Ishikawa (cell line): Measurements from ENCODE around the gene FHL2.

Experiments used
- CEBPB ChIP-seq: IDR thresholded peaks from 2 replicates; pipeline ENCODE4 v1.6.1; 2012
- CREB1 ChIP-seq: IDR thresholded peaks from 2 replicates; pipeline ENCODE4 v1.6.1; 2012; ENCODE audit warnings: low read depth
- EGR1 ChIP-seq: IDR thresholded peaks from 2 replicates; pipeline ENCODE4 v1.6.1; 2012
- EP300 ChIP-seq: IDR thresholded peaks from 2 replicates; pipeline ENCODE4 v1.6.1; 2012; ENCODE audit warnings: borderline replicate concordance
- FOXM1 ChIP-seq: IDR thresholded peaks from 2 replicates; pipeline ENCODE4 v1.6.1; 2012; ENCODE audit warnings: low read depth, borderline replicate concordance
- NFIC ChIP-seq: IDR thresholded peaks from 2 replicates; pipeline ENCODE4 v1.6.1; 2012
- RAD21 ChIP-seq: IDR thresholded peaks from 2 replicates; pipeline ENCODE4 v1.6.1; 2012; ENCODE audit warnings: low read depth
- TAF1 ChIP-seq: IDR thresholded peaks from 2 replicates; pipeline ENCODE4 v1.6.1; 2012; ENCODE audit warnings: low read depth, mild to moderate bottlenecking
- TCF12 ChIP-seq: IDR thresholded peaks from 2 replicates; pipeline ENCODE4 v1.6.1; 2012; ENCODE audit warnings: low read depth
- TEAD4 ChIP-seq: IDR thresholded peaks from 2 replicates; pipeline ENCODE4 v1.6.1; 2012
- YY1 ChIP-seq: IDR thresholded peaks from 2 replicates; pipeline ENCODE4 v1.6.1; 2012; ENCODE audit warnings: low read depth
- ZBTB7A ChIP-seq: IDR thresholded peaks from 2 replicates; pipeline ENCODE4 v1.6.1; 2012; ENCODE audit warnings: low read depth
- TF ChIP-seq, protein P1 (sequence below): IDR thresholded peaks from 2 replicates; pipeline ENCODE4 v1.6.1; 2012
- TF ChIP-seq, protein P2 (sequence below): IDR thresholded peaks from 2 replicates; pipeline ENCODE4 v1.6.1; 2012; ENCODE audit warnings: low read depth, mild to moderate bottlenecking
- TF ChIP-seq, protein P3 (sequence below): IDR thresholded peaks from 2 replicates; pipeline ENCODE4 v1.6.1; 2012

FHL2 gene

DNA sequence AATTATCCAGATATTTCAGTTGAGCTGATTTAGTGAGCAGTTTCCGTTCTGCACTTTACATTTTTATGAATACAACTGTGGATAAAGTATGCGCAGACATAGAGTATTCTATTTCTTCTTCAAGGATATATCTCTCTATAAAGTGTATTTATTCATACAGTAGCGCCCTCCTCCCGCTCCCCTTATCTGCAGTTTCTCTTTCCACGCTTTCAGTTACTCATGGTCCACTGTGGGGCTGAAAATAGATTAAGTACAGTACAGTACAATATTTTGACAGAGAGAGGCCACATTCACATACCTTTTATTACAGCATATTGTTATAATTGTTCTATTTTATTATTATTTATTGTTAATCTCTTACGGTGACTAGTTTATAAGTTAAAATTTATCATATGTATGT is 19.7 kb upstream of the FHL2 start:
- TF ChIP-seq TCF12 (no peak), NFIC (no peak), CREB1 (no peak), CEBPB (no peak), FOXM1 (no peak), TAF1 (no peak), TEAD4 (no peak), RAD21 (no peak), EP300 (no peak), ZBTB7A (no peak)
- TF ChIP-seq, protein P1, sequence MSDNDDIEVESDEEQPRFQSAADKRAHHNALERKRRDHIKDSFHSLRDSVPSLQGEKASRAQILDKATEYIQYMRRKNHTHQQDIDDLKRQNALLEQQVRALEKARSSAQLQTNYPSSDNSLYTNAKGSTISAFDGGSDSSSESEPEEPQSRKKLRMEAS: no peak
- TF ChIP-seq, protein P2, sequence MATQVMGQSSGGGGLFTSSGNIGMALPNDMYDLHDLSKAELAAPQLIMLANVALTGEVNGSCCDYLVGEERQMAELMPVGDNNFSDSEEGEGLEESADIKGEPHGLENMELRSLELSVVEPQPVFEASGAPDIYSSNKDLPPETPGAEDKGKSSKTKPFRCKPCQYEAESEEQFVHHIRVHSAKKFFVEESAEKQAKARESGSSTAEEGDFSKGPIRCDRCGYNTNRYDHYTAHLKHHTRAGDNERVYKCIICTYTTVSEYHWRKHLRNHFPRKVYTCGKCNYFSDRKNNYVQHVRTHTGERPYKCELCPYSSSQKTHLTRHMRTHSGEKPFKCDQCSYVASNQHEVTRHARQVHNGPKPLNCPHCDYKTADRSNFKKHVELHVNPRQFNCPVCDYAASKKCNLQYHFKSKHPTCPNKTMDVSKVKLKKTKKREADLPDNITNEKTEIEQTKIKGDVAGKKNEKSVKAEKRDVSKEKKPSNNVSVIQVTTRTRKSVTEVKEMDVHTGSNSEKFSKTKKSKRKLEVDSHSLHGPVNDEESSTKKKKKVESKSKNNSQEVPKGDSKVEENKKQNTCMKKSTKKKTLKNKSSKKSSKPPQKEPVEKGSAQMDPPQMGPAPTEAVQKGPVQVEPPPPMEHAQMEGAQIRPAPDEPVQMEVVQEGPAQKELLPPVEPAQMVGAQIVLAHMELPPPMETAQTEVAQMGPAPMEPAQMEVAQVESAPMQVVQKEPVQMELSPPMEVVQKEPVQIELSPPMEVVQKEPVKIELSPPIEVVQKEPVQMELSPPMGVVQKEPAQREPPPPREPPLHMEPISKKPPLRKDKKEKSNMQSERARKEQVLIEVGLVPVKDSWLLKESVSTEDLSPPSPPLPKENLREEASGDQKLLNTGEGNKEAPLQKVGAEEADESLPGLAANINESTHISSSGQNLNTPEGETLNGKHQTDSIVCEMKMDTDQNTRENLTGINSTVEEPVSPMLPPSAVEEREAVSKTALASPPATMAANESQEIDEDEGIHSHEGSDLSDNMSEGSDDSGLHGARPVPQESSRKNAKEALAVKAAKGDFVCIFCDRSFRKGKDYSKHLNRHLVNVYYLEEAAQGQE: no peak

DNA sequence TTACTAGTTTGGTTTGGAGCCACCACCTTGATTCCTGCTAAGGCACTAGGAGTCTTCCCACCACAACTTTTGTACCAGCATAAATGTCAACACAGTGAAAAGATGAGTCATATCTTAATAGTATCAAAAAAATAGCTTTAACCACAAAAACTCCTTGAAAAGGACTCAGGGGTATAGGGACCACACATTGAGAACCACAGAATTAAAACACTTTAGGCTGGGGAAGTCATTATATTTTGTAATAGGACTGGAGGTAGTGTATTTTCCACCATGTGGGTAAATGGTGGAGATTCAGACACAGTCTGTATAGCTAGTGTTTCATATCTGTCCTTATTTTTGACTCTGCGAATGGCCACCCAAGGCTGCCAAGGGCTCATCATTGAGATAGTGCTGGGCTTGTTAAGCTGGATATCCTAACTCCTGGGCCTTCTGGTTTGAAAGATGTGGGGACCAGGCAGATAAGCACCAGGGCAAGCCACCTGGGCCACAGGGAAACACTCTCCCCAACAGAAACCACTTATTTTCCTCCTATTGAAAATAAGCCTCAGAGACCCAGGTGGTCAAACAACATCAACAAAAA is 19.1 kb upstream of the FHL2 start:
- TF ChIP-seq RAD21 (no peak), EP300 (no peak), CREB1 (no peak), NFIC (no peak), ZBTB7A (no peak), EGR1 (no peak), CEBPB (no peak)
- TF ChIP-seq, protein P3, sequence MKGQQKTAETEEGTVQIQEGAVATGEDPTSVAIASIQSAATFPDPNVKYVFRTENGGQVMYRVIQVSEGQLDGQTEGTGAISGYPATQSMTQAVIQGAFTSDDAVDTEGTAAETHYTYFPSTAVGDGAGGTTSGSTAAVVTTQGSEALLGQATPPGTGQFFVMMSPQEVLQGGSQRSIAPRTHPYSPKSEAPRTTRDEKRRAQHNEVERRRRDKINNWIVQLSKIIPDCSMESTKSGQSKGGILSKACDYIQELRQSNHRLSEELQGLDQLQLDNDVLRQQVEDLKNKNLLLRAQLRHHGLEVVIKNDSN: no peak

DNA sequence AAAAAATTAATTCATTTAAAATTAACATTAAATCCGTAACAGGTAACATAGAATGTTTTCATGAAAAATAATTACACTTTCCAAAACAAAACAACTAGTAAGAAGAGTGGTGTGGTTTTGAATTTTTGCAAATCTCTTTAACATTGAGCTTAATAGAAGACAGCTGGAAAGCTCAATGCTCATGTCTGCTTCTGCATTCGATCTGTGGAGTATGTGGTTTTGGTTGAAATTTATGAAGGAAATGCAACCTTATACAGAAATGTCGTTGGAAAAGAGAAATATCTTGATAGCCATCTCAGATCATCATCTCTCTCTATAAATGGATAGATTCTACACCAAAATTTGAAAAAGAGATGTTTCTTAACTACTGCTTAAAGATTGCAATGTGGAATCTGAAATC is 17.3 kb upstream of the FHL2 start:
- TF ChIP-seq YY1 (no peak), EGR1 (no peak), RAD21 (no peak)
- TF ChIP-seq, protein P3: no peak
- TF ChIP-seq, protein P2: no peak

DNA sequence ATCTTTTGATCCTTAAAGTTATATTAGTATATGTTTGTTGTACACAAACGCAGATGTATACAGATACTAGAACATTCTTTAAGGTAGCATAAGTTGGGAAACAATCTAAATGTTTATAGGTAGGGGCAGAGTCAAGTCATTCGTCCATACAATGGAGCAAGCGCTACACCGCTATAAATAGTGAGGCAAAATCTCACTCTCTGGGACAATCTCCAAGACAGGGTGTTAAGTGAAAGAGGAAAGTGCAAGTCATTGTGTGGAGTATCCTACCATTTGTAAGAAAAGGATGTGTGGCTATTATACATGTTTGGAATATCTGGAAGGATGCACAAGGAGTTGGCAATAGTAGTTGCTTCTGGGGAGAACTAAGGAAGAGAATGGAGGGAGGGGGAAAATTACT is 16.2 kb upstream of the FHL2 start:
- TF ChIP-seq, protein P3: no peak
- TF ChIP-seq TCF12: no peak
- no peak for TF ChIP-seq EGR1
- no peak for TF ChIP-seq NFIC
- TF ChIP-seq EP300: no peak
- no peak for TF ChIP-seq YY1
- TF ChIP-seq, protein P2: no peak
- TF ChIP-seq CREB1: no peak

DNA sequence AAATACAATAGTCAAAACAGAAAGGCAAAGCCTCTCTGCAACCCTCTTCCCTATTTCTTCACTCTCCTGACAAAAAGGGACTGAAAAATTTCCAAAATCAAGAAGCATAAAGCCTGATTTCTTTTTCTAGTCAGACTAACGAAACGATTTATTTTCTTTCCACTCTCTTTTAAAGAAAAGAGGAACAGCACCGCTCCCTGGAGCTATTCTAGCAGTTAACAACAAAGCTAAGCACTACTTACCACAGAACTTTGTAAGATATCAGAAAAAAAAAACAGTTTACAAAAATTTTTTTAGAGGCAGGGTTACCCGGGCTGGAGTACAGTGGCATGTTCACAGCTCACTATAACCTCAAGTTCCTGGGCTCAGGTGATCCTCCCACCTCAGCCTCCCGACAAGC is 14.4 kb upstream of the FHL2 start:
- TF ChIP-seq TCF12: no peak
- no peak for TF ChIP-seq NFIC
- TF ChIP-seq FOXM1: no peak
- TF ChIP-seq CEBPB: no peak
- no peak for TF ChIP-seq YY1
- TF ChIP-seq, protein P1: no peak
- no peak for TF ChIP-seq EP300
- TF ChIP-seq, protein P3: no peak
- TF ChIP-seq TEAD4: no peak
- no peak for TF ChIP-seq ZBTB7A
- TF ChIP-seq EGR1: no peak
- no peak for TF ChIP-seq RAD21
- TF ChIP-seq CREB1: no peak
